Heart right ventricle (tissue), 16 donors: Measurements from ENCODE around the gene ZMIZ1. TPM values are rescaled to one million over a fixed set of nuclear protein-coding genes. Genes with fewer than 3 reads are reported as not detected.
A peak's percentile ranks its signal among the peaks of the same experiment; 100 is the strongest.

ENCODE experiments used
- ATAC-seq, 8 donors: fragments of 200-7000 bp; cut with Tn5 transposase; one replicate each; pipeline ENCODE4 v1.9.1; 2020; ENCODE audit warnings: mild to moderate bottlenecking in 8 of 8, moderate library complexity in 8 of 8, moderate number of reproducible peaks in 1 of 8
- DNase-seq, 2 donors: peaks; one replicate each; pipeline ENCODE4 v3.0.0-alpha.2; 2020
- H3K27ac ChIP-seq, 10 donors: fragments of 200-600 bp; sonication (generic) in 2 of 10; one replicate each; pipeline versions ENCODE4 v1.5.0 to v1.8.0; 2020 to 2022; ENCODE audit warnings: mild to moderate bottlenecking in 3 of 10
- H3K27me3 ChIP-seq, 7 donors: fragments of 200-600 bp; one replicate each; pipeline ENCODE4 v1.8.0; 2021 to 2022; ENCODE audit warnings: mild to moderate bottlenecking in 2 of 7
- H3K36me3 ChIP-seq, 9 donors: fragments of 200-600 bp; sonication (generic) in 1 of 9; one replicate each; pipeline versions ENCODE4 v1.5.0 to v1.8.0; 2020 to 2022; ENCODE audit warnings: mild to moderate bottlenecking in 2 of 9
- H3K4me1 ChIP-seq, 9 donors: fragments of 200-600 bp; sonication (generic) in 1 of 9; one replicate each; pipeline versions ENCODE4 v1.5.0 to v1.8.0; 2020 to 2022; ENCODE audit warnings: mild to moderate bottlenecking in 4 of 9
- H3K4me3 ChIP-seq, 10 donors: fragments of 200-600 bp; sonication (generic) in 2 of 10; one replicate each; pipeline versions ENCODE4 v1.5.0 to v1.8.0; 2020 to 2022; ENCODE audit warnings: mild to moderate bottlenecking in 7 of 10, moderate library complexity in 2 of 10
- H3K9me3 ChIP-seq, 11 donors: fragments of 200-600 bp in 10 of 11; sonication (generic) in 2 of 11; one replicate each; pipeline versions ENCODE4 v1.5.0 to v1.8.0; 2013 to 2022; ENCODE audit warnings: mild to moderate bottlenecking in 2 of 11, control low read depth in 1 of 11, moderate library complexity in 1 of 11
- CTCF ChIP-seq, 9 donors: fragments of 200-600 bp; sonication (generic) in 2 of 9; IDR thresholded peaks; one replicate each; pipeline versions ENCODE4 v1.5.0 to v1.8.0; 2021 to 2022; ENCODE audit warnings: antibody characterized with exemption in 9 of 9, mild to moderate bottlenecking in 5 of 9, moderate library complexity in 1 of 9
- WGBS, 2 donors: extraction: QIAGEN DNeasy Blood & Tissue Kit; methylation state at CpG; one replicate each; pipeline ENCODE4 v1.1.7; 2013; ENCODE audit warnings: inconsistent platforms in 1 of 2; 5-methylcytosine and 5-hydroxymethylcytosine counted together
- intact Hi-C, 10 donors: fragments of 100-400 bp; cut with DNase I; formaldehyde crosslinking; loops; one replicate each; pipeline versions ENCODE4 v1.11.1 to v1.14.2; 2022
- polyA plus RNA-seq, 2 donors: library from polyadenylated mRNA; stranded (reverse); fragments of 200-250 nt; gene quantifications; one replicate each; pipeline ENCODE4 v1.2.3, GENCODE V29; 2013
- total RNA-seq, 10 donors: library from RNA; stranded (reverse); fragmentation: NEBNext Ultra II Directional in 3 of 10; extraction: Animal tissue kit (Norgen Biotek cat#: 25700) in 3 of 10; gene quantifications; one replicate each; pipeline versions ENCODE4 v1.2.1 to v1.2.4, GENCODE V29; 2021 to 2023
- donor health status: Arrhythmogenic right ventricular cardiomyopathy.
- donor health status: ischemic (EF 13 %, LVEDD 7.1; RV severe dilation, severe dysfunction).
- donor health status: healthy with polysubstance abuse.
- donor health status: DM: no; HTN: yes; CAD: no.
- donor health status: DM: no; HTN: no; CAD: no.
- donor health status: ischemic (EF 25% LVEDD 6.9; RV normal size, moderate dysfunction).
- donor health status: ischemic (EF 25% LVEDD 5.7; RV mildly dilated, moderate dysfunction).
- donor health status: healthy.
- donor health status: DM: yes; HTN: yes; CAD: no.
- donor health status: Ischemic cardiomyopathy.
- donor health status: ischemic (EF 35%, LVEDD 5.7; RV mildly dilated, moderate dysfunction).
- donor health status: nonischemic (EF 11% LVEDD 7.7; RV severe dilation, severe dysfunction).
- donor health status: DM: yes; HTN: yes; CAD: no.
- donor health status: PGD.
- donor health status: ischemic (EF 29% LVEDD 5.4; RV normal size, mild dysfunction).
- donor health status: nonischemic (EF 23%, LVEDD 6.1; RV moderate dilation, normal function).

The ZMIZ1 gene
- total and polyA plus RNA-seq, 12 donors = 24.2 to 61.5 (median 49.8) TPM

- DNase-seq (no peak), ATAC-seq (no peak)
- TF ChIP-seq CTCF (IDR thresholded peaks at IDR 0.05) = no peak
- no peaks in the 10 kb centered on the region for H3K36me3 ChIP-seq
- H3K4me3 ChIP-seq = no peak overlapping the region
- WGBS, 2 donors = 87 to 89% methylated on average over 14 of the region's 14 CpGs
- intact Hi-C loops = loop anchor here in 1 of 10 donors (5.0 kb wide), 1 partner anchor 1004 kb away; no protein-coding TSS in a partner anchor
- peaks cover 0 to 33% (median 9%) of the 10 kb centered on the region in 9 donors for H3K4me1 ChIP-seq
- no peak overlapping the region for H3K27ac ChIP-seq
- no peaks in the 10 kb centered on the region for H3K27me3 ChIP-seq
- H3K9me3 ChIP-seq = no peaks in the 10 kb centered on the region
These were observed 17.0 kb upstream of the ZMIZ1 start for GRCh38 chr10:79051766-79052165.

GRCh38 chr10:79052291-79053080 lies 16.3 kb upstream of the ZMIZ1 start:
- Histone ChIP-seq H3K4me1 (peaks cover 0 to 27% (median 9%) of the 10 kb centered on the region in 9 donors), H3K36me3 (no peaks in the 10 kb centered on the region), H3K4me3 (no peak overlapping the region), H3K9me3 (no peaks in the 10 kb centered on the region), H3K27ac (no peak overlapping the region), H3K27me3 (no peaks in the 10 kb centered on the region)
- 78 to 92% methylated on average over 12 of the region's 12 CpGs for WGBS, 2 donors
- TF ChIP-seq CTCF (IDR thresholded peaks at IDR 0.05) = peak in 1 of 9 donors; percentile 11
- ATAC-seq = no peak
- no peak for DNase-seq
- intact Hi-C loops = loop anchor here in 1 of 10 donors (5.0 kb wide), 1 partner anchor 1005 kb away; no protein-coding TSS in a partner anchor

- TF ChIP-seq CTCF (IDR thresholded peaks at IDR 0.05) = no peak
- no peak for ATAC-seq
- no peaks in the 10 kb centered on the region for H3K27me3 ChIP-seq
- WGBS, 2 donors = 95 to 98% methylated on average over 4 of the region's 4 CpGs
- H3K9me3 ChIP-seq = no peaks in the 10 kb centered on the region
- no peak for DNase-seq
- peaks cover 0 to 22% (median 7%) of the 10 kb centered on the region in 9 donors for H3K4me1 ChIP-seq
- intact Hi-C loops = loop anchor here in 1 of 10 donors (5.0 kb wide), 1 partner anchor 1006 kb away; no protein-coding TSS in a partner anchor
- H3K4me3 ChIP-seq = no peak overlapping the region
- H3K27ac ChIP-seq = no peak overlapping the region
- H3K36me3 ChIP-seq = no peaks in the 10 kb centered on the region
These were observed 15.7 kb upstream of the ZMIZ1 start for GRCh38 chr10:79053081-79053434.

GRCh38 chr10:79053481-79054202 lies 15.1 kb upstream of the ZMIZ1 start:
- Histone ChIP-seq H3K27ac (no peak overlapping the region), H3K36me3 (no peaks in the 10 kb centered on the region), H3K4me1 (peaks cover 0 to 16% (median 1%) of the 10 kb centered on the region in 9 donors), H3K4me3 (no peak overlapping the region), H3K27me3 (no peaks in the 10 kb centered on the region), H3K9me3 (no peaks in the 10 kb centered on the region)
- intact Hi-C loops = loop anchor here in 1 of 10 donors (5.0 kb wide), 1 partner anchor 1006 kb away; no protein-coding TSS in a partner anchor
- TF ChIP-seq CTCF (IDR thresholded peaks at IDR 0.05) = no peak
- ATAC-seq = peak in 1 of 8 donors; percentile 13
- 87 to 94% methylated on average over 11 of the region's 11 CpGs for WGBS, 2 donors
- DNase-seq = no peak
